ENCODE results near the gene EFTUD2.

The EFTUD2 gene

GRCh38 chr17:44913676-44914075 is 14.4 kb upstream of the EFTUD2 start:
- Histone ChIP-seq H3K27me3 (ENCODE audit: insufficient read depth, low read length) (peaks cover 8% of the 10 kb centered on the region; the same call in 1 of the 2 replicates), H3K9me3 (ENCODE audit: low read length) (no peaks in the 10 kb centered on the region), H2AFZ (ENCODE audit: low read length) (no peak overlapping the region), H4K20me1 (ENCODE audit: insufficient read depth, low read length) (no peaks in the 10 kb centered on the region), H3K9ac (ENCODE audit: low read length) (no peak overlapping the region), H3K4me2 (ENCODE audit: low read length) (no peak overlapping the region), H3K36me3 (ENCODE audit: insufficient read depth, low read length) (no peaks in the 10 kb centered on the region), H3F3A (ENCODE audit: insufficient read depth, low read length) (no peaks in the 10 kb centered on the region), H3K4me1 (ENCODE audit: insufficient read depth, low read length, severe bottlenecking) (peaks cover 6% of the 10 kb centered on the region), H3K9me2 (ENCODE audit: low read depth, low read length) (no peaks in the 10 kb centered on the region), H3K4me3 (ENCODE audit: low read depth, low read length, poor library complexity, severe bottlenecking) (no peak overlapping the region), H3K79me2 (ENCODE audit: insufficient read depth, low read length) (no peaks in the 10 kb centered on the region), H3K27ac (ENCODE audit: low read depth, low read length, poor library complexity, severe bottlenecking) (no peak overlapping the region)
- TF ChIP-seq CTCF (IDR thresholded peaks at IDR 0.05; ENCODE audit: low read length) (no peak), EZH2 (IDR thresholded peaks at IDR 0.05; ENCODE audit: borderline replicate concordance, low read length) (no peak)

- Histone ChIP-seq H3K27me3 (ENCODE audit: insufficient read depth, low read length) (peaks cover 8% of the 10 kb centered on the region), H3K9ac (ENCODE audit: low read length) (no peak overlapping the region), H3K4me1 (ENCODE audit: insufficient read depth, low read length, severe bottlenecking) (peaks cover 6% of the 10 kb centered on the region), H3K9me2 (ENCODE audit: low read depth, low read length) (no peaks in the 10 kb centered on the region), H3K36me3 (ENCODE audit: insufficient read depth, low read length) (no peaks in the 10 kb centered on the region), H3K4me2 (ENCODE audit: low read length) (no peak overlapping the region), H3K27ac (ENCODE audit: low read depth, low read length, poor library complexity, severe bottlenecking) (no peak overlapping the region), H3K4me3 (ENCODE audit: low read depth, low read length, poor library complexity, severe bottlenecking) (no peak overlapping the region), H3K79me2 (ENCODE audit: insufficient read depth, low read length) (no peaks in the 10 kb centered on the region), H3K9me3 (ENCODE audit: low read length) (no peaks in the 10 kb centered on the region), H4K20me1 (ENCODE audit: insufficient read depth, low read length) (no peaks in the 10 kb centered on the region), H3F3A (ENCODE audit: insufficient read depth, low read length) (no peaks in the 10 kb centered on the region), H2AFZ (ENCODE audit: low read length) (no peak overlapping the region)
- TF ChIP-seq EZH2 (IDR thresholded peaks at IDR 0.05; ENCODE audit: borderline replicate concordance, low read length) = no peak
- no peak for TF ChIP-seq CTCF (IDR thresholded peaks at IDR 0.05; ENCODE audit: low read length)
These were observed 13.7 kb upstream of the EFTUD2 start for GRCh38 chr17:44912763-44913544.

GRCh38 chr17:44911133-44912001 is 12.1 kb upstream of the EFTUD2 start:
- Histone ChIP-seq H3K4me3 (ENCODE audit: low read depth, low read length, poor library complexity, severe bottlenecking) (no peak overlapping the region), H3K9me3 (ENCODE audit: low read length) (no peaks in the 10 kb centered on the region), H4K20me1 (ENCODE audit: insufficient read depth, low read length) (no peaks in the 10 kb centered on the region), H3K79me2 (ENCODE audit: insufficient read depth, low read length) (no peaks in the 10 kb centered on the region), H3F3A (ENCODE audit: insufficient read depth, low read length) (no peaks in the 10 kb centered on the region), H3K4me2 (ENCODE audit: low read length) (peak overlapping the region; percentile 47), H3K4me1 (ENCODE audit: insufficient read depth, low read length, severe bottlenecking) (peaks cover 6% of the 10 kb centered on the region), H3K27ac (ENCODE audit: low read depth, low read length, poor library complexity, severe bottlenecking) (no peak overlapping the region), H3K9me2 (ENCODE audit: low read depth, low read length) (no peaks in the 10 kb centered on the region), H2AFZ (ENCODE audit: low read length) (no peak overlapping the region), H3K36me3 (ENCODE audit: insufficient read depth, low read length) (no peaks in the 10 kb centered on the region), H3K9ac (ENCODE audit: low read length) (no peak overlapping the region), H3K27me3 (ENCODE audit: insufficient read depth, low read length) (peaks cover 8% of the 10 kb centered on the region)
- TF ChIP-seq CTCF (IDR thresholded peaks at IDR 0.05; ENCODE audit: low read length) (peak; percentile 46; the same call in 1 of the 2 replicates), EZH2 (IDR thresholded peaks at IDR 0.05; ENCODE audit: borderline replicate concordance, low read length) (no peak)
